ENCODE results near the gene ABCG4.

DNA sequence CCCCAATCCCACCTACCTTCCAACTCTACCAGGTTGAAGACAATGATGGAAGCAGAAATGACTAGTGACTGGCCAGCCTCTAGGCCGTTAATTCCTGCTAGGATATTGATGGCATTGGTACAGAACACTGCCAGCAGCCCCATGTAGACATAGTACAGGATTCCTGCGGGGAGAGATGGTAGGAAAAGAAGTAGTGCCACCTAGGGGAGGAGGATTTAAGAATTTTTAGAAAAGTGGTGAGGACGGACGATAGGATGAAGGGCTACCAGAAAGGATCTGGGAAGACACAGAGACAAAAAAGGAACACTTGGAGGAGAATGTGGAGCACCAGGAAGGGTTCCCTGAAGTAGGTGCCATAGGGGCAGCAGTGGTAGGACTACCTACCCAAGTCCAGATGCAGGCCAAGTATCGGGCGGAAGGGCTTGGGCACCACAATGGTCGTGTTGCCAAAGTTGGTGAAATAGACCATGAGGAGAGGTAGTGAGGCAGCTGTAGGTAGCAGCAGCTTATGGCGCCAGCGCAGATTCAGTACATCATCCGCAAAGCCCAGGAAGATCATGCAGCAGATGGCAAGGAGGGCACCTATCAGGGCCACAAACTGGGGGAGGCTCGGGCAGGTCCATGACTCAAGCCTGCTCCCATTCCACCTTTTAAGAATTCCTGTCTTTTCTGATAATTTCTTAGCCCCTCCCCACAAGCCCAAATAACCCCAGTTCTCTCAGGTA, 48.4 kb upstream of the ABCG4 start:
- TF ChIP-seq, protein P1, sequence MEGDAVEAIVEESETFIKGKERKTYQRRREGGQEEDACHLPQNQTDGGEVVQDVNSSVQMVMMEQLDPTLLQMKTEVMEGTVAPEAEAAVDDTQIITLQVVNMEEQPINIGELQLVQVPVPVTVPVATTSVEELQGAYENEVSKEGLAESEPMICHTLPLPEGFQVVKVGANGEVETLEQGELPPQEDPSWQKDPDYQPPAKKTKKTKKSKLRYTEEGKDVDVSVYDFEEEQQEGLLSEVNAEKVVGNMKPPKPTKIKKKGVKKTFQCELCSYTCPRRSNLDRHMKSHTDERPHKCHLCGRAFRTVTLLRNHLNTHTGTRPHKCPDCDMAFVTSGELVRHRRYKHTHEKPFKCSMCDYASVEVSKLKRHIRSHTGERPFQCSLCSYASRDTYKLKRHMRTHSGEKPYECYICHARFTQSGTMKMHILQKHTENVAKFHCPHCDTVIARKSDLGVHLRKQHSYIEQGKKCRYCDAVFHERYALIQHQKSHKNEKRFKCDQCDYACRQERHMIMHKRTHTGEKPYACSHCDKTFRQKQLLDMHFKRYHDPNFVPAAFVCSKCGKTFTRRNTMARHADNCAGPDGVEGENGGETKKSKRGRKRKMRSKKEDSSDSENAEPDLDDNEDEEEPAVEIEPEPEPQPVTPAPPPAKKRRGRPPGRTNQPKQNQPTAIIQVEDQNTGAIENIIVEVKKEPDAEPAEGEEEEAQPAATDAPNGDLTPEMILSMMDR (IDR thresholded peaks at IDR 0.05), result peak in 2 of 6 experiments; percentile 7 to 16
- TF ChIP-seq POLR2AphosphoS5 (IDR thresholded peaks at IDR 0.05), result no peak
